Keratinocyte (primary cell): Measurements from ENCODE around the gene TRIP6. TPM values are rescaled to one million over a fixed set of nuclear protein-coding genes. Genes with fewer than 3 reads are reported as not detected.

Experiments used
- DNase-seq: peaks from one replicate; pipeline ENCODE4 v3.0.0-alpha.2; 2011; ENCODE audit warnings: low read depth, missing footprints, low spot score
- FAIRE-seq: peaks from 2 replicates; lab custom pipeline; 2011; peaks lifted over from hg19 to GRCh38; lab: Jason Lieb, UNC
- H2AFZ ChIP-seq: 2 replicates; pipeline ENCODE4 v1.6.0; 2012; ENCODE audit warnings: low read length, control low read depth, inconsistent platforms; ENCODE audit not compliant: control insufficient read depth
- H3K27ac ChIP-seq: 2 replicates; pipeline ENCODE4 v1.5.1; 2011; ENCODE audit warnings: low read length; ENCODE audit not compliant: control insufficient read depth, insufficient read depth
- H3K27me3 ChIP-seq: 3 replicates; pipeline ENCODE4 v1.6.0; 2011; ENCODE audit warnings: low read length; ENCODE audit not compliant: control insufficient read depth, insufficient read depth; ENCODE audit errors: extremely low read depth
- H3K36me3 ChIP-seq, 2 experiments: 2 replicates in 1 of 2; 3 replicates in 1 of 2; pipeline ENCODE4 v1.5.1; 2011; ENCODE audit warnings: low read length in 2 of 2, mild to moderate bottlenecking in 1 of 2; ENCODE audit not compliant: control insufficient read depth in 2 of 2, insufficient read depth in 2 of 2; ENCODE audit errors: extremely low read depth in 1 of 2
- H3K4me1 ChIP-seq: 3 replicates; pipeline ENCODE4 v1.5.1; 2011; ENCODE audit warnings: low read length; ENCODE audit not compliant: control insufficient read depth, insufficient read depth; ENCODE audit errors: extremely low read depth
- H3K4me2 ChIP-seq: 3 replicates; pipeline ENCODE4 v1.6.0; 2011; ENCODE audit warnings: low read depth, low read length; ENCODE audit not compliant: control insufficient read depth, insufficient read depth; ENCODE audit errors: extremely low read depth
- H3K4me3 ChIP-seq, 3 experiments: fragments of 200-600 bp in 1 of 3; sonication (generic) in 1 of 3; 2 replicates in 2 of 3; 3 replicates in 1 of 3; pipeline ENCODE4 v1.5.1; 2011 to 2016; ENCODE audit warnings: low read length in 3 of 3, mild to moderate bottlenecking in 3 of 3, control low read depth in 2 of 3, inconsistent platforms in 1 of 3, low read depth in 1 of 3, mixed read lengths in 1 of 3, mixed run types in 1 of 3, moderate library complexity in 1 of 3; ENCODE audit not compliant: control insufficient read depth in 2 of 3, insufficient read depth in 2 of 3; ENCODE audit errors: extremely low read depth in 1 of 3
- H3K79me2 ChIP-seq: 2 replicates; pipeline ENCODE4 v1.6.0; 2012; ENCODE audit warnings: low read length; ENCODE audit not compliant: control insufficient read depth, insufficient read depth
- H3K9ac ChIP-seq: 3 replicates; pipeline ENCODE4 v1.6.0; 2011; ENCODE audit warnings: low read length; ENCODE audit not compliant: control insufficient read depth, insufficient read depth; ENCODE audit errors: extremely low read depth
- H3K9me1 ChIP-seq: 3 replicates; pipeline ENCODE4 v1.6.0; 2011; ENCODE audit warnings: low read length; ENCODE audit not compliant: control insufficient read depth, insufficient read depth; ENCODE audit errors: extremely low read depth
- H3K9me3 ChIP-seq: 2 replicates; pipeline ENCODE4 v1.5.1; 2012; ENCODE audit warnings: low read depth, low read length; ENCODE audit not compliant: control insufficient read depth
- H4K20me1 ChIP-seq: 3 replicates; pipeline ENCODE4 v1.6.0; 2011; ENCODE audit warnings: low read length; ENCODE audit not compliant: control insufficient read depth, insufficient read depth; ENCODE audit errors: extremely low read depth
- EZH2 ChIP-seq: IDR thresholded peaks from one replicate; pipeline ENCODE4 v1.6.1; 2012; ENCODE audit warnings: inconsistent platforms, mild to moderate bottlenecking, low read length, moderate library complexity
- dilution Hi-C: fragments of 300-500 bp; cut with MboI; formaldehyde crosslinking; loops from one replicate; pipeline ENCODE4 v1.7.0; 2020; ENCODE audit warnings: low sequenced_read_pairs; ENCODE audit not compliant: extremely low pct_ligation_motif_present
- polyA plus RNA-seq, 5 experiments: library from polyadenylated mRNA; depleted of rRNA in 3 of 5; stranded (reverse) in 3 of 5; stranded (forward) in 1 of 5; unstranded in 1 of 5; fragments of >200 nt; gene quantifications; 1 replicate in 1 of 5; 2 replicates in 3 of 5; 3 replicates in 1 of 5; pipeline versions ENCODE4 v1.2.1 to v1.2.3, GENCODE V29; 2011 to 2012; ENCODE audit warnings: missing spikeins in 2 of 5, low read depth in 1 of 5, low replicate concordance in 1 of 5
- TF ChIP-seq, protein P1 (sequence below), 3 experiments: IDR thresholded peaks in 1 of 3; conservative IDR thresholded peaks in 1 of 3; optimal IDR thresholded peaks in 1 of 3; 2 replicates in 2 of 3; 3 replicates in 1 of 3; pipeline versions ENCODE3 to v1.5.1; 2011; ENCODE audit warnings: low read length in 3 of 3, mild to moderate bottlenecking in 3 of 3, moderate library complexity in 2 of 3, control low read depth in 1 of 3, inconsistent platforms in 1 of 3; ENCODE audit not compliant: insufficient read depth in 2 of 3; ENCODE audit errors: extremely low read depth in 1 of 3

Gene TRIP6
- polyA plus RNA-seq, 1 donor (not counting 4 experiments of a cell fraction or from before 2014, with no cell fraction given), result 83.8 TPM

- H3K4me1 ChIP-seq, result peaks cover 30% of the 10 kb centered on the region
- peak overlapping the region; percentile 99 for H3K9ac ChIP-seq
- H3K9me1 ChIP-seq, result no peaks in the 10 kb centered on the region
- DNase-seq (no peak), FAIRE-seq (no peak)
- dilution Hi-C loops, result no loop called here
- H3K27me3 ChIP-seq, result no peaks in the 10 kb centered on the region
- peak overlapping the region; percentile 95 for H3K4me2 ChIP-seq
- peak overlapping the region; percentile 89 to 97 (median 95) for H3K4me3 ChIP-seq
- no peak overlapping the region for H2AFZ ChIP-seq
- no peaks in the 10 kb centered on the region for H3K9me3 ChIP-seq
- TF ChIP-seq, protein P1, sequence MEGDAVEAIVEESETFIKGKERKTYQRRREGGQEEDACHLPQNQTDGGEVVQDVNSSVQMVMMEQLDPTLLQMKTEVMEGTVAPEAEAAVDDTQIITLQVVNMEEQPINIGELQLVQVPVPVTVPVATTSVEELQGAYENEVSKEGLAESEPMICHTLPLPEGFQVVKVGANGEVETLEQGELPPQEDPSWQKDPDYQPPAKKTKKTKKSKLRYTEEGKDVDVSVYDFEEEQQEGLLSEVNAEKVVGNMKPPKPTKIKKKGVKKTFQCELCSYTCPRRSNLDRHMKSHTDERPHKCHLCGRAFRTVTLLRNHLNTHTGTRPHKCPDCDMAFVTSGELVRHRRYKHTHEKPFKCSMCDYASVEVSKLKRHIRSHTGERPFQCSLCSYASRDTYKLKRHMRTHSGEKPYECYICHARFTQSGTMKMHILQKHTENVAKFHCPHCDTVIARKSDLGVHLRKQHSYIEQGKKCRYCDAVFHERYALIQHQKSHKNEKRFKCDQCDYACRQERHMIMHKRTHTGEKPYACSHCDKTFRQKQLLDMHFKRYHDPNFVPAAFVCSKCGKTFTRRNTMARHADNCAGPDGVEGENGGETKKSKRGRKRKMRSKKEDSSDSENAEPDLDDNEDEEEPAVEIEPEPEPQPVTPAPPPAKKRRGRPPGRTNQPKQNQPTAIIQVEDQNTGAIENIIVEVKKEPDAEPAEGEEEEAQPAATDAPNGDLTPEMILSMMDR (optimal IDR thresholded peaks at IDR 0.05 in 1 of 3, IDR thresholded peaks at IDR 0.05 in 1 of 3, conservative IDR thresholded peaks at IDR 0.05 in 1 of 3; ENCODE audit: extremely low read depth in 1 of 3, insufficient read depth in 2 of 3, low read length in 3 of 3), result no peak
- no peak for TF ChIP-seq EZH2
- H3K27ac ChIP-seq, result peak overlapping the region; percentile 95
- H3K79me2 ChIP-seq, result peaks cover 49% of the 10 kb centered on the region
- peaks cover 22 to 23% of the 10 kb centered on the region in 2 experiments for H3K36me3 ChIP-seq
- no peaks in the 10 kb centered on the region for H4K20me1 ChIP-seq
Observed at GRCh38 chr7:100867776-100868485, 744 bp downstream of the TRIP6 start.

- H3K27ac ChIP-seq, result peak overlapping the region; percentile 92
- FAIRE-seq, result no peak
- dilution Hi-C loops, result no loop called here
Observed at GRCh38 chr7:100873599-100874299, 6.6 kb downstream of the TRIP6 start.

More at GRCh38 chr7:100873599-100874299, 6.6 kb downstream of the TRIP6 start:
- Histone ChIP-seq H3K4me1 (peaks cover 36% of the 10 kb centered on the region), H3K9me3 (no peaks in the 10 kb centered on the region), H4K20me1 (peaks cover 6% of the 10 kb centered on the region), H3K4me2 (peak overlapping the region; percentile 94), H3K79me2 (peaks cover 86% of the 10 kb centered on the region), H3K36me3 (peaks cover 27 to 38% of the 10 kb centered on the region in 2 experiments), H2AFZ (no peak overlapping the region), H3K27me3 (no peaks in the 10 kb centered on the region), H3K9me1 (no peaks in the 10 kb centered on the region), H3K9ac (peak overlapping the region; percentile 93), H3K4me3 (peak overlapping the region; percentile 78 to 96 (median 95))
- TF ChIP-seq, protein P1 (optimal IDR thresholded peaks at IDR 0.05 in 1 of 3, IDR thresholded peaks at IDR 0.05 in 1 of 3, conservative IDR thresholded peaks at IDR 0.05 in 1 of 3; ENCODE audit: extremely low read depth in 1 of 3, insufficient read depth in 2 of 3, low read length in 3 of 3), result no peak
- no peak for TF ChIP-seq EZH2
- DNase-seq, result no peak
